GM20431 (cell line): Measurements from ENCODE around the gene GP2.

Experiments
- in situ Hi-C: fragments of 300-500 bp; cut with MseI, MboI; formaldehyde crosslinking; loops from one replicate; pipeline ENCODE4 v1.15.0; 2020; ENCODE audit warnings: low sequenced_read_pairs; ENCODE audit not compliant: unreplicated experiment

GP2 gene

GRCh38 chr16:20308801-20309590 is 18.3 kb downstream of the GP2 start:
- in situ Hi-C loops = loop anchor here (25.0 kb wide), 1 partner anchor 397 kb away; no protein-coding TSS in a partner anchor

GRCh38 chr16:20308266-20308665 is 19.0 kb downstream of the GP2 start:
- in situ Hi-C loops = loop anchor here (25.0 kb wide), 1 partner anchor 396 kb away; no protein-coding TSS in a partner anchor

- in situ Hi-C loops = loop anchor here (25.0 kb wide), 1 partner anchor 395 kb away; no protein-coding TSS in a partner anchor
Measured at GRCh38 chr16:20307791-20308190, 19.5 kb downstream of the GP2 start.

GRCh38 chr16:20307240-20307671 is 20.1 kb downstream of the GP2 start:
- in situ Hi-C loops = loop anchor here (25.0 kb wide), 1 partner anchor 395 kb away; no protein-coding TSS in a partner anchor

GRCh38 chr16:20306401-20306800 is 20.9 kb downstream of the GP2 start:
- in situ Hi-C loops = loop anchor here (25.0 kb wide), 1 partner anchor 394 kb away; no protein-coding TSS in a partner anchor

GRCh38 chr16:20303012-20303411 is 24.3 kb downstream of the GP2 start:
- in situ Hi-C loops = loop anchor here (25.0 kb wide), 1 partner anchor 391 kb away; no protein-coding TSS in a partner anchor

- in situ Hi-C loops = loop anchor here (25.0 kb wide), 1 partner anchor 390 kb away; no protein-coding TSS in a partner anchor
Measured at GRCh38 chr16:20302389-20302788, 24.9 kb downstream of the GP2 start.

GRCh38 chr16:20301840-20302239 is 25.5 kb downstream of the GP2 start:
- in situ Hi-C loops = loop anchor here (25.0 kb wide), 1 partner anchor 390 kb away; no protein-coding TSS in a partner anchor

GRCh38 chr16:20300312-20301097 is 26.8 kb downstream of the GP2 start:
- in situ Hi-C loops = loop anchor here (25.0 kb wide), 1 partner anchor 388 kb away; no protein-coding TSS in a partner anchor

GRCh38 chr16:20298452-20298851 is 28.9 kb downstream of the GP2 start:
- in situ Hi-C loops = no loop called here

- in situ Hi-C loops = no loop called here
Measured at GRCh38 chr16:20291208-20292206, 35.8 kb downstream of the GP2 start.

- in situ Hi-C loops = no loop called here
Measured at GRCh38 chr16:20289571-20289970, 37.7 kb downstream of the GP2 start.

GRCh38 chr16:20285993-20286499 is 41.3 kb downstream of the GP2 start:
- in situ Hi-C loops = no loop called here

GRCh38 chr16:20280259-20280658 is 47.1 kb downstream of the GP2 start:
- in situ Hi-C loops = no loop called here

- in situ Hi-C loops = no loop called here
Measured at GRCh38 chr16:20271893-20272292, 55.4 kb downstream of the GP2 start.

- in situ Hi-C loops = no loop called here
Measured at GRCh38 chr16:20268409-20268808, 58.9 kb downstream of the GP2 start.

GRCh38 chr16:20265019-20265418 is 62.3 kb downstream of the GP2 start:
- in situ Hi-C loops = no loop called here

GRCh38 chr16:20263138-20263855 is 64.0 kb downstream of the GP2 start:
- in situ Hi-C loops = no loop called here

GRCh38 chr16:20262248-20262647 is 65.1 kb downstream of the GP2 start:
- in situ Hi-C loops = no loop called here
